ENCODE measurements around the gene RAB25. TPM values are rescaled to one million over a fixed set of nuclear protein-coding genes. Genes with fewer than 3 reads are reported as not detected.
A peak's percentile ranks its signal among the peaks of the same experiment; 100 is the strongest.

RAB25 gene
- total RNA-seq, 4 donors from 2014 or later = 5.0 to 5.5 TPM; not detected in 2

DNA sequence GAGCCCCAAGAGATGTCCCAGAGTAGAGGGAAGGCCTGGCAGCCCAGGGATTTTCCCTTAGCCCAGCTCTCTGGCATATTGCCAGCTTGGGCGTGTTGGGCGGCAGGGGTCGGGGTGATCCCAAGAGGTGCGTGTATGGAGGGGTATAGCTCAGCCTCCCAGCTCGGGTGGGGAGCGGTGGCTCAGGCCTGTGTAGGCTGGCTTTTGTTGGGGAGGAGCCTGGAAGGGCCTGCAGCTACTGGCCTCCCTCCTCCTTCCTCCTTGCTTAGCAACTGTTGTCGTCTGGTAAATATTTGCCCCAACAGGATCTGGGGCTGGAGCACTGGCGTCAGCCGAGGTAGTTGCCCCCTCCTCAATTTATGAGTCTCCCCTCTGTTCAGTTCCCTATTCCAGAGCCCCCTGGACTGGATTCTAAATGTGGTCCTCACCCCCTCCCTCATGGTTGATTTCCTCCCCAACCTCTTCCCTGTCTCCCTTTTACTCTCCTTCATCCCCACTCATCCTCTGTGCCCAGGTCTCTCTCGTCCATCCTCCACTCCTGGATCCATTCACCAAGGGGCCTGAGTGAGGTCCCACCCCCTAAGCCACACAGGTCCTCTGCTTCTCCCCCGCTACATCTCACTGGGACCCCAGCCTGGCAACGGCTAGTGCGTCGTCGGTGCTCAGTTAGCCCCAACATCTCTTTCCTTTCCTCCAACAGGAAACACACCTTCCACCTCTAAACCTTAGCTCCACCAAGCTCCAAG is 43.3 kb downstream of the RAB25 start:
- H3K36me3 ChIP-seq = no peaks in the 10 kb centered on the region
- H3K4me3 ChIP-seq = no peak overlapping the region
- no peaks in the 10 kb centered on the region for H3K27me3 ChIP-seq
- TF ChIP-seq, protein P1, sequence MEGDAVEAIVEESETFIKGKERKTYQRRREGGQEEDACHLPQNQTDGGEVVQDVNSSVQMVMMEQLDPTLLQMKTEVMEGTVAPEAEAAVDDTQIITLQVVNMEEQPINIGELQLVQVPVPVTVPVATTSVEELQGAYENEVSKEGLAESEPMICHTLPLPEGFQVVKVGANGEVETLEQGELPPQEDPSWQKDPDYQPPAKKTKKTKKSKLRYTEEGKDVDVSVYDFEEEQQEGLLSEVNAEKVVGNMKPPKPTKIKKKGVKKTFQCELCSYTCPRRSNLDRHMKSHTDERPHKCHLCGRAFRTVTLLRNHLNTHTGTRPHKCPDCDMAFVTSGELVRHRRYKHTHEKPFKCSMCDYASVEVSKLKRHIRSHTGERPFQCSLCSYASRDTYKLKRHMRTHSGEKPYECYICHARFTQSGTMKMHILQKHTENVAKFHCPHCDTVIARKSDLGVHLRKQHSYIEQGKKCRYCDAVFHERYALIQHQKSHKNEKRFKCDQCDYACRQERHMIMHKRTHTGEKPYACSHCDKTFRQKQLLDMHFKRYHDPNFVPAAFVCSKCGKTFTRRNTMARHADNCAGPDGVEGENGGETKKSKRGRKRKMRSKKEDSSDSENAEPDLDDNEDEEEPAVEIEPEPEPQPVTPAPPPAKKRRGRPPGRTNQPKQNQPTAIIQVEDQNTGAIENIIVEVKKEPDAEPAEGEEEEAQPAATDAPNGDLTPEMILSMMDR (IDR thresholded peaks at IDR 0.05) = no peak
- TF ChIP-seq POLR2A (IDR thresholded peaks at IDR 0.05) = peak; percentile 9 to 30
- peak overlapping the region; percentile 93 to 99 for H3K27ac ChIP-seq
- H3K4me1 ChIP-seq = peaks cover 24 to 39% of the 10 kb centered on the region in 2 donors
- intact Hi-C loops (cut with DNase I; ENCODE audit: low total_unique reads) = no loop called here
- peak; percentile 86 to 88 for DNase-seq
- H3K9me3 ChIP-seq = no peaks in the 10 kb centered on the region

DNA sequence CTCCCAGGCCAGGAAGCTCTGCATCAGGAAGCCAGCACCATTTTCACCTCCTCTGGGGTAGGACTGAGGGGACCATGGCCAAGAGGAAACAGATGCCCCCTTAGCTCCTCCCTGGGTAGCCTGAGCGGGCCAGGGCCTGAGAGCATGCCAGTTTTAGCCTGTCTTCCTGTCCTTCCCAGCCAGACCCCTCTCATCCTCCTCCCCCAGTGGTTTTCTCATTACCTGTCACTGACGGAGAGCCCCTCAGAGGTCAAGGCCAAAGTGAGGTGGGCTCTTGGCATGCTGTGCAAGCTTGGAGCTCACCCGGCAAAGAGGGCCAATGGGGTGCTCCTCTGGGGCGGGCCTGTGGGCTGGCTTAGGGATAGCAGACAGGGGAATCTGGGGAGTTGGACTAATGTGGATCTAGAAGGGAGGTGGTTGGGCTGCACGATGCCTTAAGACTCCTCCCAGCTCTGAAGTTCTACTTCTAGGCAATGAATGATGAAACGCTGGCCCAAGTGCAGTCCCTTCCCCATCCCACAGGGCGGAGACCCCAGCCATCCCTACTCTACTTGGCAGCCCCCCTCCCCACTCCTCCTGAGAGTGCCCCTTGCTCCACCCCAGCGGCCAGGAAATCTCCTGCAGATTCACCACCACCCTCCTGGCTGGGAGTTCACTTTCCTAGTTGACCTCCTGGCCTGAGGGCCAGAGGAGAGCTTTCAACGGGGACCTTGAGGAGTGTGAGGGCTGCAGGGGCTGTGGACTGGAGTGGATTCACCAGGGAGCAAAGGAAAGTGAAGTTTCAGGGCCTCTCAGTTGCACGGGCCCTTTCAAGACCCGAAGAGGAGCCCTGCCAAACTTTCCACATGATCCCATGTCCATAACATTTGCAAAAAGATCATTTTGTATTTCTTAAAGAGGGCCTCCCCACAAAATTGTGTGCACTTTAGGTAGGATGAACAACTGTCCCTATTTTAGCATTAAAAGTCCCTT is 44.2 kb downstream of the RAB25 start:
- TF ChIP-seq, protein P1 (IDR thresholded peaks at IDR 0.05) = no peak
- TF ChIP-seq POLR2A (IDR thresholded peaks at IDR 0.05) = no peak
- intact Hi-C loops (cut with DNase I; ENCODE audit: low total_unique reads) = no loop called here

DNA sequence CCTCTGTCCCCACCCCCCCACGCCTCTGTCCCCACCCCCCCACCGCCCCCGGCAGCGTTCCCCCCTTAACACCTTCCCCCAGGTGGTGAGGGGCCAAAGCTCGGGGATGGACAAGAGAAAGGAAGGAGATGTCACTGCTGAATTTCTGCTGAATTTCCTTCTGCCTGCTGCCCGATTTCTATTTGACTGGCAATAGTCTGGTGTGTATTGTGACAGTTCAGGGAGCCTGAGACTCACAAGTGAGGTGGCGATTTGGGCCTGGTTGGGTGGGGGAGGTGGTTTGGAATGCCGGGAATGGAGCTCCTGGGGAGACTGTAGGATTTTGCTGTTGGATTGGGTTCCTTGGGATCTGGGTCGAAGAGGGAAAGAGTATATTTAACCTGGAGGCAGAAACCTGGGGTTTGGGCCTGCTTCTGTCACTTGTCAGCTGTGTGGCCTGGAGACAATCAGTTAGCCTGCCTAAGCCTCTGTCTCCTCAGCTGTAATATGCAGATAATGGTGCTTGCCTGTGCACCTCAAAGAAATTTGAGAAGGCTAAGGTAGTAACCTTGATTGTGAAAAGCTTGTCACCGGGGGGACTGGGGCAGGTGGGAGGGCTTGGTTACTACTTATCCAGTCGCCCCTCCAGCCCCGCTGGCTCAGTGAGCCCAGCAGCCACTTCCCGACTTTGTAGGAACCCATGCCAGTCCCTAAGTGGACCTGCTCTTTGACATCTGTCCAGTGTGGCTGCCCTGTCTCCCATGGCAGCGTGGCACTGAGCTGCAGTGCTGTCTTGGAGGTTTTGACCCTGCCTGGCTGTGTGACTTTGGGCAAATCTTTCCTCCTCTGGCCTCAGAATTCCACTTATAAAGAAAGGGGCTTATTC is 45.9 kb downstream of the RAB25 start:
- no peak for DNase-seq
- Histone ChIP-seq H3K27me3 (no peaks in the 10 kb centered on the region), H3K27ac (peak overlapping the region; percentile 93 to 99), H3K4me1 (peaks cover 24 to 39% of the 10 kb centered on the region in 2 donors), H3K4me3 (peak overlapping the region; percentile 9 to 50), H3K9me3 (no peaks in the 10 kb centered on the region), H3K36me3 (no peaks in the 10 kb centered on the region)
- no peak for TF ChIP-seq POLR2A (IDR thresholded peaks at IDR 0.05)
- TF ChIP-seq, protein P1 (IDR thresholded peaks at IDR 0.05) = no peak
- intact Hi-C loops (cut with DNase I; ENCODE audit: low total_unique reads) = no loop called here

More for the DNA sequence above, 44.2 kb downstream of the RAB25 start:
- H3K27ac ChIP-seq = peak overlapping the region; percentile 93 to 99
- no peaks in the 10 kb centered on the region for H3K9me3 ChIP-seq
- peaks cover 24 to 39% of the 10 kb centered on the region in 2 donors for H3K4me1 ChIP-seq
- H3K4me3 ChIP-seq = peak overlapping the region in 1 of 2 donors; percentile 20
- H3K36me3 ChIP-seq = no peaks in the 10 kb centered on the region
- no peaks in the 10 kb centered on the region for H3K27me3 ChIP-seq
- DNase-seq = peak in 1 of 2 donors; percentile 66

DNA sequence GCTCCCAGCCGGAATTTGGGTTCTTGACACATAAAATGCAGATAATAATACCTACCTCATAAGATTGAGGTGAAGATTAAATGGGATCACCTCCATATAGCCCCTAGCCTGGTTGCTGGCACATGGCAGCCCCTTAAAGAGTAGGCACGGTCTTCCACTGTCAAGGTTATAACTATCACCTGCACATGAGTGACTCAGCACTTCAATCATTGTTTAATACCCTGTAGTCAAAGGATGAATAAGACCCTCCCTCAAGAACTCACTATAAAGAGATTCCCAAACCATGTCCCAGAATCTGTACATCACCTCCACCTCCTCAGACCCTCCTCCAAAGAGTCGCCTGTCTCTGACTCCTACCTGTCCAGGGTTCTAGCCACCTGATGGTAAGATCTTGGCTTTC is 47.1 kb downstream of the RAB25 start:
- peaks cover 24 to 28% of the 10 kb centered on the region in 2 donors for H3K4me1 ChIP-seq
- TF ChIP-seq, protein P1 (IDR thresholded peaks at IDR 0.05) = no peak
- TF ChIP-seq POLR2A (IDR thresholded peaks at IDR 0.05) = no peak
- H3K4me3 ChIP-seq = no peak overlapping the region
- no peaks in the 10 kb centered on the region for H3K27me3 ChIP-seq
- DNase-seq = no peak
- intact Hi-C loops (cut with DNase I; ENCODE audit: low total_unique reads) = no loop called here
- H3K27ac ChIP-seq = peak overlapping the region; percentile 93 to 99
- H3K36me3 ChIP-seq = no peaks in the 10 kb centered on the region
- H3K9me3 ChIP-seq = no peaks in the 10 kb centered on the region

Measured in uterus (tissue), 4 donors.